ENCODE results near the gene ZDHHC3.

The ZDHHC3 gene

GRCh38 chr3:44926172-44926571 lies 49.8 kb downstream of the ZDHHC3 start:
- DNase-seq: no peak

- no peak for DNase-seq
Observed at GRCh38 chr3:44924457-44925084, 51.4 kb downstream of the ZDHHC3 start.

GRCh38 chr3:44923632-44924456 lies 52.1 kb downstream of the ZDHHC3 start:
- no peak for DNase-seq

- no peak for DNase-seq
Observed at GRCh38 chr3:44920081-44920480, 55.9 kb downstream of the ZDHHC3 start.

GRCh38 chr3:44918581-44918980 lies 57.4 kb downstream of the ZDHHC3 start:
- DNase-seq: no peak

- DNase-seq: no peak
Observed at GRCh38 chr3:44918087-44918486, 57.9 kb downstream of the ZDHHC3 start.

- no peak for DNase-seq
Observed at GRCh38 chr3:44915702-44916438, 60.1 kb downstream of the ZDHHC3 start.

- DNase-seq: no peak
Observed at GRCh38 chr3:44914936-44915335, 61.0 kb downstream of the ZDHHC3 start.

GRCh38 chr3:44913868-44914468 lies 62.0 kb downstream of the ZDHHC3 start:
- DNase-seq: peak; percentile 68

GRCh38 chr3:44910693-44911092 lies 65.3 kb downstream of the ZDHHC3 start:
- DNase-seq: no peak

- no peak for DNase-seq
Observed at GRCh38 chr3:44909063-44909462, 66.9 kb downstream of the ZDHHC3 start.

- no peak for DNase-seq
Observed at GRCh38 chr3:44907612-44908011, 68.4 kb downstream of the ZDHHC3 start.

- DNase-seq: no peak
Observed at GRCh38 chr3:44906997-44907396, 69.0 kb downstream of the ZDHHC3 start.

GRCh38 chr3:44905446-44906157 lies 70.4 kb downstream of the ZDHHC3 start:
- no peak for DNase-seq

- no peak for DNase-seq
Observed at GRCh38 chr3:44903751-44904150, 72.2 kb downstream of the ZDHHC3 start.

- DNase-seq: no peak
Observed at GRCh38 chr3:44903314-44903713, 72.7 kb downstream of the ZDHHC3 start.

GRCh38 chr3:44902628-44903027 lies 73.3 kb downstream of the ZDHHC3 start:
- DNase-seq: no peak

GRCh38 chr3:44899683-44900367 lies 76.1 kb downstream of the ZDHHC3 start:
- DNase-seq: no peak

- no peak for DNase-seq
Observed at GRCh38 chr3:44896440-44896839, 79.5 kb downstream of the ZDHHC3 start.

GRCh38 chr3:44894485-44894884 lies 81.5 kb downstream of the ZDHHC3 start:
- no peak for DNase-seq

- DNase-seq: no peak
Observed at GRCh38 chr3:44893097-44893496, 82.9 kb downstream of the ZDHHC3 start.

GRCh38 chr3:44892689-44893088 lies 83.3 kb downstream of the ZDHHC3 start:
- no peak for DNase-seq

Measured in activated naive CD4-positive, alpha-beta T cell treated with Interleukin-2 at 50 U/mL for 16 hours (primary cell).